Testis (tissue), 3 donors: Measurements from ENCODE around the gene JAKMIP2. TPM values are rescaled to one million over a fixed set of nuclear protein-coding genes. Genes with fewer than 3 reads are reported as not detected.
A peak's percentile ranks its signal among the peaks of the same experiment; 100 is the strongest.
"Not testable (repeated sequence)": the region's sequence is repeated elsewhere in the genome, so short reads cannot be mapped to it uniquely, and the experiment has no call there.

Source experiments
- DNase-seq: peaks from one replicate; pipeline ENCODE4 v3.0.0-alpha.2; 2019
- H3K27ac ChIP-seq, 2 donors: fragments of 200-600 bp; sonication (generic); one replicate each; pipeline ENCODE4 v1.5.1; 2019
- H3K27me3 ChIP-seq: fragments of 200-600 bp; sonication (generic); one replicate; pipeline ENCODE4 v1.5.1; 2019
- H3K36me3 ChIP-seq: fragments of 200-600 bp; sonication (generic); one replicate; pipeline ENCODE4 v1.5.1; 2017; ENCODE audit warnings: low read depth; ENCODE audit errors: missing control alignments
- H3K4me1 ChIP-seq: fragments of 200-600 bp; sonication (generic); one replicate; pipeline ENCODE4 v1.5.1; 2019
- H3K4me3 ChIP-seq, 2 donors: fragments of 200-600 bp; sonication (generic); one replicate each; pipeline ENCODE4 v1.5.1; 2017 to 2019
- H3K9me3 ChIP-seq: fragments of 200-600 bp; sonication (generic); one replicate; pipeline ENCODE4 v1.5.1; 2017
- POLR2A ChIP-seq: fragments of 450-650 bp; IDR thresholded peaks from one replicate; pipeline ENCODE4 v1.6.1; 2017; ENCODE audit warnings: antibody characterized with exemption, mild to moderate bottlenecking, moderate library complexity
- WGBS, 2 donors: methylation state at CpG; one replicate each; pipeline ENCODE4 v1.1.5; 2018; 5-methylcytosine and 5-hydroxymethylcytosine counted together
- intact Hi-C: fragments of 100-400 bp; cut with DNase I; formaldehyde crosslinking; loops from one replicate; pipeline ENCODE4 v1.15.1; 2023; ENCODE audit warnings: low total_unique reads
- polyA plus RNA-seq: library from polyadenylated mRNA; stranded (reverse); fragments of 350-450 nt; fragmentation: Illumina TruSeq; extraction: RNeasy Lipid Tissue Mini Kit (QIAGEN cat#74804); gene quantifications from one replicate; pipeline ENCODE4 v1.2.3, GENCODE V29; 2014; ENCODE audit warnings: low read depth, low replicate concordance; ENCODE audit not compliant: insufficient read depth
- total RNA-seq, 2 donors: library from RNA; depleted of rRNA; stranded (reverse); fragments of >200 nt; gene quantifications; one replicate each; pipeline ENCODE4 v1.2.3, GENCODE V29; 2016
- TF ChIP-seq, protein P1 (sequence below), 3 experiments: fragments of 450-650 bp in 2 of 3; fragments of 200-600 bp in 1 of 3; sonication (generic) in 1 of 3; IDR thresholded peaks; one replicate each; pipeline ENCODE4 v1.5.1; 2016 to 2019; ENCODE audit warnings: antibody characterized with exemption in 3 of 3, mild to moderate bottlenecking in 2 of 3, moderate library complexity in 1 of 3

JAKMIP2 gene
- total and polyA plus RNA-seq, 3 donors from 2014 or later, result 1.7 to 7.7 (median 3.4) TPM

GRCh38 chr5:147586832-147587231 lies 195.7 kb downstream of the JAKMIP2 start:
- H3K9me3 ChIP-seq, result no peaks in the 10 kb centered on the region
- no peaks in the 10 kb centered on the region for H3K27me3 ChIP-seq
- 93 to 95% methylated on average over 1 of the region's 1 CpG for WGBS, 2 donors
- no peaks in the 10 kb centered on the region for H3K4me1 ChIP-seq
- H3K27ac ChIP-seq, result no peak overlapping the region
- no peak for DNase-seq
- TF ChIP-seq, protein P1, sequence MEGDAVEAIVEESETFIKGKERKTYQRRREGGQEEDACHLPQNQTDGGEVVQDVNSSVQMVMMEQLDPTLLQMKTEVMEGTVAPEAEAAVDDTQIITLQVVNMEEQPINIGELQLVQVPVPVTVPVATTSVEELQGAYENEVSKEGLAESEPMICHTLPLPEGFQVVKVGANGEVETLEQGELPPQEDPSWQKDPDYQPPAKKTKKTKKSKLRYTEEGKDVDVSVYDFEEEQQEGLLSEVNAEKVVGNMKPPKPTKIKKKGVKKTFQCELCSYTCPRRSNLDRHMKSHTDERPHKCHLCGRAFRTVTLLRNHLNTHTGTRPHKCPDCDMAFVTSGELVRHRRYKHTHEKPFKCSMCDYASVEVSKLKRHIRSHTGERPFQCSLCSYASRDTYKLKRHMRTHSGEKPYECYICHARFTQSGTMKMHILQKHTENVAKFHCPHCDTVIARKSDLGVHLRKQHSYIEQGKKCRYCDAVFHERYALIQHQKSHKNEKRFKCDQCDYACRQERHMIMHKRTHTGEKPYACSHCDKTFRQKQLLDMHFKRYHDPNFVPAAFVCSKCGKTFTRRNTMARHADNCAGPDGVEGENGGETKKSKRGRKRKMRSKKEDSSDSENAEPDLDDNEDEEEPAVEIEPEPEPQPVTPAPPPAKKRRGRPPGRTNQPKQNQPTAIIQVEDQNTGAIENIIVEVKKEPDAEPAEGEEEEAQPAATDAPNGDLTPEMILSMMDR (IDR thresholded peaks at IDR 0.05), result no peak
- TF ChIP-seq POLR2A, result no peak
- H3K4me3 ChIP-seq, result no peak overlapping the region
- H3K36me3 ChIP-seq, result no peaks in the 10 kb centered on the region
- intact Hi-C loops, result no loop called here

DNA sequence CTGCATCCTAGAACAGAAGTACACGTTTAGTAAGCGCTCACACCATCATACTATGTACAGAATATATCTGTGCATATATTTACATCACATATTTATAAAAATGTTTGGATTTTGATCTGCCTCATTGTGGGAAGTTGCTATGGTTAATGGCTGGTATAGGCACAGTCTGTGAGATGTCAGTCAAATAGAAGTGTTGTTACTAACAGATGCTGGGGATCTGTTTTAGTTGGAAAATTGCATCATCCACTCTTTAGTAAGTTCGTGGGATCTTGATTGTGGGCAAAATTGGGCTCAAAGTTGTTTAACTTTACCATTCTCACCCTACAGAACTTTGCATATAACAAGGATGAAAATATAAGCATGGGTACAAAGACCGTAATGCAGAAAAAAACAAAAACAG lies 196.3 kb downstream of the JAKMIP2 start:
- no peak overlapping the region for H3K4me3 ChIP-seq
- intact Hi-C loops, result no loop called here
- TF ChIP-seq POLR2A, result no peak
- TF ChIP-seq, protein P1 (IDR thresholded peaks at IDR 0.05), result no peak
- H3K9me3 ChIP-seq, result no peaks in the 10 kb centered on the region
- DNase-seq, result no peak
- 90 to 96% methylated on average over 4 of the region's 4 CpGs for WGBS, 2 donors
- no peaks in the 10 kb centered on the region for H3K27me3 ChIP-seq
- no peaks in the 10 kb centered on the region for H3K4me1 ChIP-seq
- no peaks in the 10 kb centered on the region for H3K36me3 ChIP-seq
- H3K27ac ChIP-seq, result no peak overlapping the region

GRCh38 chr5:147582272-147582671 lies 200.3 kb downstream of the JAKMIP2 start:
- H3K27me3 ChIP-seq, H3K9me3 ChIP-seq, DNase-seq, H3K36me3 ChIP-seq, H3K4me1 ChIP-seq, H3K27ac ChIP-seq, H3K4me3 ChIP-seq, intact Hi-C loops: not testable (repeated sequence)
- WGBS, 2 donors, result 60 to 67% methylated on average over 6 of the region's 6 CpGs

DNA sequence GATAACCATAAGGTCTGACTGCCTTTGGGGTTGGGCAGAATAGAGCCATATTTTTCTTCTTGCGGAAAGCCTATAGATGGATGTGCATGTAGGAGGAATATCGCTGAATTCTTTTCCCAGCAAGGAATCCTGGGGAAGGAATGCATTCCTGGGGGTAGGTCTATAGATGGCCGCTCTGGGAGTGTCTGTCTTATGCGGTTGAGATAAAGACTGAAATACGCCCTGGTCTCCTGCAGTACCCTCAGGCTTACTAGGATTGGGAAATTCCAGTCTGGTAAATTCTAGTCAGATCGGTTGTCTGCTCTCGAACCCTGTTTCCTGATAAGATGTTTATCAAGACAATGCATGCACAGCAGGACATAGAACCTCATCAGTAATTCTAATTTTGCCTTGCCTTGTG lies 202.1 kb downstream of the JAKMIP2 start:
- WGBS, 2 donors, result 93 to 94% methylated on average over 7 of the region's 7 CpGs
- DNase-seq, H3K27ac ChIP-seq, H3K9me3 ChIP-seq, H3K27me3 ChIP-seq, H3K4me1 ChIP-seq, intact Hi-C loops, H3K4me3 ChIP-seq, H3K36me3 ChIP-seq: not testable (repeated sequence)

DNA sequence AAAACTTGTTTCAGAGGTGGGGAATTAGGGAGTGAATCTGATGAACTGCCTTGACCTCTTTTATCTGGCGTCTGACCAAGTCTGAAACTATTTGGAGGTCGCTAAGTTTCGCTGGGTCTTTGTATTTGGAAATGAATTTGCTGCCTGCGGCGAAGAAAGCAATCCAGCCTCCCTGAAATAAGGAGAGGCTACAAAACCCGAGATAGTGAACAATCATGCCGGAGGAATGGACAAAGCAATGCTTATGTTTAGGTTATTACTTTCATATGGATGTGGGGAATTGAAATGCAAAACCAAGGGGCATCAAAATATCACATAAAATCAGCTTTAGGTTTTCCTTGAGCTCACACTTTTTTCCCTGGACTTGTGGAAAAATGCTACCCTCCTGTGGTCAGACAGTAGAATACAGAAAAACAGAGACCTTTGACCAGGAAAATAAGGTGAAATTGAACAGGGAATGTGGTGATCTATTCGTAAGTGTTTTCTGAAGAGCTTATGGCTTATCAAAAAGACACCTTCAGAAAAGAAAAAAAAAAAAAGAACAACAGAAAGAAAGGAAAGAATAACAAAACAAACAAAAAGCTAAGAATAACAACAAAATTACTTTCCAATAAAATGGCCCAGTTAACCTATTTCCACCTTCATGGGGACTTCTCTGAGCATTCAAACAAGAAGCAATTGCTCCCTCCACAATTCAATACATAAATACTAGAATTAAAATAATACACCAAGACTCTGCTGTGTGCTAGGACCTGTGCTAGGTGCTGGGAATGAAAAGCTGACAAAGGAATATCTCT lies 204.1 kb downstream of the JAKMIP2 start:
- Histone ChIP-seq H3K4me3 (peak overlapping the region in 1 of 2 donors; percentile 22), H3K4me1 (peaks cover 7% of the 10 kb centered on the region), H3K27me3 (no peaks in the 10 kb centered on the region), H3K27ac (peak overlapping the region; percentile 53 to 75), H3K9me3 (no peaks in the 10 kb centered on the region), H3K36me3 (no peaks in the 10 kb centered on the region)
- intact Hi-C loops, result no loop called here
- TF ChIP-seq POLR2A, result no peak
- TF ChIP-seq, protein P1 (IDR thresholded peaks at IDR 0.05), result peak; percentile 59 to 74 (median 68)
- no peak for DNase-seq
- WGBS, 2 donors, result 3 to 8% methylated on average over 8 of the region's 8 CpGs
